DND-41 (cell line): ENCODE results near the gene FARSB.

Source experiments
- ATAC-seq: fragments of 200-7000 bp; cut with Tn5 transposase; 3 replicates; pipeline ENCODE4 v1.9.1; 2021; ENCODE audit warnings: low read depth; ENCODE audit not compliant: insufficient read depth
- DNase-seq: peaks from one replicate; pipeline ENCODE4 v3.0.0-alpha.2; 2020
- H2AFZ ChIP-seq: 2 replicates; pipeline ENCODE4 v1.6.0; 2012; ENCODE audit warnings: low read depth, low read length
- H3K27ac ChIP-seq: 2 replicates; pipeline ENCODE4 v1.5.1; 2012; ENCODE audit warnings: low read length, inconsistent platforms
- H3K27me3 ChIP-seq: fragments of 200-600 bp; sonication (generic); 2 replicates; pipeline ENCODE4 v1.6.0; 2012; ENCODE audit warnings: low read length, mild to moderate bottlenecking, inconsistent platforms; ENCODE audit not compliant: insufficient read depth, poor library complexity
- H3K36me3 ChIP-seq: 2 replicates; pipeline ENCODE4 v1.5.1; 2012; ENCODE audit warnings: low read length, inconsistent platforms; ENCODE audit not compliant: insufficient read depth
- H3K4me1 ChIP-seq: 2 replicates; pipeline ENCODE4 v1.5.1; 2012; ENCODE audit warnings: mild to moderate bottlenecking, low read length; ENCODE audit not compliant: insufficient read depth
- H3K4me2 ChIP-seq: 2 replicates; pipeline ENCODE4 v1.6.0; 2012; ENCODE audit warnings: mild to moderate bottlenecking, moderate library complexity, low read length, inconsistent platforms; ENCODE audit not compliant: insufficient read depth
- H3K4me3 ChIP-seq, 2 experiments: fragments of 200-600 bp in 1 of 2; shearing (Covaris generic) in 1 of 2; 2 replicates each; pipeline ENCODE4 v1.5.1; 2012 to 2016; ENCODE audit warnings: inconsistent platforms in 2 of 2, low read length in 2 of 2, mild to moderate bottlenecking in 2 of 2, low read depth in 1 of 2, moderate library complexity in 1 of 2
- H3K79me2 ChIP-seq: 2 replicates; pipeline ENCODE4 v1.6.0; 2012; ENCODE audit warnings: low read length, inconsistent platforms; ENCODE audit not compliant: insufficient read depth
- H3K9ac ChIP-seq: 2 replicates; pipeline ENCODE4 v1.6.0; 2012; ENCODE audit warnings: low read depth, mild to moderate bottlenecking, inconsistent platforms, low read length, moderate library complexity
- H3K9me3 ChIP-seq: 2 replicates; pipeline ENCODE4 v1.5.1; 2012; ENCODE audit warnings: low read length, moderate library complexity, mild to moderate bottlenecking, inconsistent platforms; ENCODE audit not compliant: insufficient read depth, severe bottlenecking
- H4K20me1 ChIP-seq: 2 replicates; pipeline ENCODE4 v1.6.0; 2012; ENCODE audit warnings: low read length; ENCODE audit not compliant: insufficient read depth
- CTCF ChIP-seq: IDR thresholded peaks from 2 replicates; pipeline ENCODE4 v1.5.1; 2012; ENCODE audit warnings: borderline replicate concordance, low read length, moderate library complexity, mild to moderate bottlenecking; ENCODE audit not compliant: poor library complexity, severe bottlenecking; ENCODE audit errors: extremely low read depth
- EZH2 ChIP-seq: IDR thresholded peaks from 3 replicates; pipeline ENCODE4 v1.6.1; 2012; ENCODE audit warnings: borderline replicate concordance, low read depth, mild to moderate bottlenecking, moderate library complexity, low read length, inconsistent platforms; ENCODE audit not compliant: severe bottlenecking

The FARSB gene

GRCh38 chr2:222568865-222569264 lies 87.0 kb downstream of the FARSB start:
- H3K9me3 ChIP-seq, result no peaks in the 10 kb centered on the region
- no peak for ATAC-seq
- no peak overlapping the region for H3K9ac ChIP-seq
- no peak overlapping the region for H3K4me2 ChIP-seq
- peaks cover 56% of the 10 kb centered on the region for H3K36me3 ChIP-seq
- H3K27ac ChIP-seq, result no peak overlapping the region
- no peaks in the 10 kb centered on the region for H3K27me3 ChIP-seq
- no peaks in the 10 kb centered on the region for H3K79me2 ChIP-seq
- H3K4me3 ChIP-seq, result no peak overlapping the region
- H4K20me1 ChIP-seq, result no peaks in the 10 kb centered on the region
- H2AFZ ChIP-seq, result no peak overlapping the region
- no peak for DNase-seq
- H3K4me1 ChIP-seq, result no peaks in the 10 kb centered on the region
- TF ChIP-seq EZH2 (no peak), CTCF (no peak)

GRCh38 chr2:222566229-222566628 lies 89.7 kb downstream of the FARSB start:
- Histone ChIP-seq H2AFZ (no peak overlapping the region), H3K4me1 (no peaks in the 10 kb centered on the region), H3K9me3 (no peaks in the 10 kb centered on the region), H3K27me3 (no peaks in the 10 kb centered on the region), H3K36me3 (peaks cover 38% of the 10 kb centered on the region; the same call in 1 of the 2 replicates), H3K4me3 (no peak overlapping the region), H3K27ac (no peak overlapping the region), H3K4me2 (no peak overlapping the region), H4K20me1 (no peaks in the 10 kb centered on the region), H3K79me2 (no peaks in the 10 kb centered on the region), H3K9ac (no peak overlapping the region)
- DNase-seq (no peak), ATAC-seq (no peak)
- TF ChIP-seq EZH2 (no peak), CTCF (no peak)

GRCh38 chr2:222563936-222564335 lies 92.0 kb downstream of the FARSB start:
- Histone ChIP-seq H2AFZ (no peak overlapping the region), H3K27ac (no peak overlapping the region), H3K79me2 (no peaks in the 10 kb centered on the region), H3K9me3 (no peaks in the 10 kb centered on the region), H3K27me3 (no peaks in the 10 kb centered on the region), H3K9ac (no peak overlapping the region), H3K4me1 (no peaks in the 10 kb centered on the region), H3K4me3 (no peak overlapping the region), H3K36me3 (peaks cover 23% of the 10 kb centered on the region; the same call in 1 of the 2 replicates), H4K20me1 (no peaks in the 10 kb centered on the region), H3K4me2 (no peak overlapping the region)
- no peak for DNase-seq
- no peak for ATAC-seq
- no peak for TF ChIP-seq EZH2
- no peak for TF ChIP-seq CTCF

GRCh38 chr2:222563106-222563718 lies 92.7 kb downstream of the FARSB start:
- no peak overlapping the region for H3K27ac ChIP-seq
- no peaks in the 10 kb centered on the region for H3K9me3 ChIP-seq
- no peak overlapping the region for H3K4me2 ChIP-seq
- no peaks in the 10 kb centered on the region for H3K79me2 ChIP-seq
- no peak overlapping the region for H3K9ac ChIP-seq
- H4K20me1 ChIP-seq, result no peaks in the 10 kb centered on the region
- DNase-seq (no peak), ATAC-seq (no peak)
- no peak overlapping the region for H3K4me3 ChIP-seq
- no peak overlapping the region for H2AFZ ChIP-seq
- no peak for TF ChIP-seq CTCF
- TF ChIP-seq EZH2, result no peak
- no peaks in the 10 kb centered on the region for H3K4me1 ChIP-seq
- H3K27me3 ChIP-seq, result no peaks in the 10 kb centered on the region
- H3K36me3 ChIP-seq, result peaks cover 20% of the 10 kb centered on the region; the same call in 1 of the 2 replicates
